IgD-negative memory B cell (primary cell): Measurements from ENCODE around the gene RNF34. TPM values are rescaled to one million over a fixed set of nuclear protein-coding genes. Genes with fewer than 3 reads are reported as not detected.
"Not testable (repeated sequence)": the region's sequence is repeated elsewhere in the genome, so short reads cannot be mapped to it uniquely, and the experiment has no call there.

Experiments
- H3K27ac Mint-ChIP-seq, 3 donors: one replicate each; pipeline ENCODE4 v1.8.0; 2020 to 2022; ENCODE audit warnings: mild to moderate bottlenecking in 3 of 3, mixed read lengths in 3 of 3, moderate library complexity in 1 of 3
- H3K27me3 Mint-ChIP-seq: one replicate; pipeline ENCODE4 v1.8.0; 2021; ENCODE audit warnings: mixed read lengths
- H3K36me3 Mint-ChIP-seq: one replicate; pipeline ENCODE4 v1.8.0; 2020; ENCODE audit warnings: mild to moderate bottlenecking, mixed read lengths
- H3K4me1 Mint-ChIP-seq, 3 donors: one replicate each; pipeline ENCODE4 v1.8.0; 2020 to 2022; ENCODE audit warnings: mixed read lengths in 3 of 3, mild to moderate bottlenecking in 1 of 3
- H3K4me3 Mint-ChIP-seq, 4 donors: one replicate each; pipeline ENCODE4 v1.8.0; 2020 to 2022; ENCODE audit warnings: mild to moderate bottlenecking in 4 of 4, mixed read lengths in 4 of 4, moderate library complexity in 3 of 4
- H3K9me3 Mint-ChIP-seq, 3 donors: one replicate each; pipeline ENCODE4 v1.8.0; 2020 to 2021; ENCODE audit warnings: mixed read lengths in 3 of 3, mild to moderate bottlenecking in 1 of 3
- polyA plus RNA-seq: library from polyadenylated mRNA; unstranded; fragments of 300-500 nt; fragmentation: Illumina TruSeq; gene quantifications from one replicate; pipeline ENCODE4 v1.2.3, GENCODE V29; 2021

The RNF34 gene, protein sequence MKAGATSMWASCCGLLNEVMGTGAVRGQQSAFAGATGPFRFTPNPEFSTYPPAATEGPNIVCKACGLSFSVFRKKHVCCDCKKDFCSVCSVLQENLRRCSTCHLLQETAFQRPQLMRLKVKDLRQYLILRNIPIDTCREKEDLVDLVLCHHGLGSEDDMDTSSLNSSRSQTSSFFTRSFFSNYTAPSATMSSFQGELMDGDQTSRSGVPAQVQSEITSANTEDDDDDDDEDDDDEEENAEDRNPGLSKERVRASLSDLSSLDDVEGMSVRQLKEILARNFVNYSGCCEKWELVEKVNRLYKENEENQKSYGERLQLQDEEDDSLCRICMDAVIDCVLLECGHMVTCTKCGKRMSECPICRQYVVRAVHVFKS
- 46.4 TPM for polyA plus RNA-seq

DNA sequence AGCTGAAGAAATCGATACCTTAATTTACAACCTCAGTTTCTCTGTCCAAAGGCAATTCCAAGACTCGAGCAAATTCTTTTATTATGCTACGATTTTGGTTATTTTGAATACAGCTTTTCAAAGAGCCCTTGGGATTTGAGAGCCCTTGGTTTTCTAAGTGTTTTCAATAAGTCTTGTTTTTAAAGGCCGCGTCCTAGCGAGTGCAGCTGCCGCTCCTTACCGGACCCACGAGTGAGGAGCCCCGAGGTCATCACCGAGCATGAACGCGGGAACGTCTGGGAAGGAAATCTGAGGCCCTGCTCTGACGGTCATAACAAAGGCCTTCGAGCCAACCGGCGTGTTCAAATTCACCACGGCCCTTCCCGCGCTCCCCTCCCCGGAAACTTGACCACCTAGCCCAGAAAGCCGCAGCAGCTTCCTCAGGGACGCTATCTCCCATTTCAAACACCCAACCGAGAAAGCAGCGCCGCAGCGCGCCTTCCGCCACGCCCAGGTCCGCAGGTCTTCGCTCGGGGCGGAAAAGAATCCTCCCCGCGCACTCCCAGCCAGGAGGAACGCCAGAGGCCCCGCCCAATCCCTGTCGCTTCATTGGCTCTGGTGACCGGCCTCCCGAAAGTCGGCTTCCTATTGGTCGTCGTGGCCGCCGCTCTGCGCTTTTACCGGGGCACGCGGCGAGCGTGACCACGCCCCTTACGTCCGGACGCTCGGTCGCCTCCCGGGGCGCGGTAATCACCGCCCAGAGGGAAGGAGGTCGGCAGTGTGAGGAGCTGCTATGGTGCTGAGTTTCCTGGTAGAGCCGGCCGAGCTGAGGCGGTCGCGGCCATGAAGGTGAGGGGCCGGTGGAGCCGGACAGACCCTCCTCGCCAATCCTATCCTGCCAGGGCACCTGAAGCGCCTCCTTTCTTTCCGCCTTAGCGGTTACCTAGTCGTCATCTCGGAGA is at the start of gene RNF34:
Gene RNF34 (plus strand): TSS at position 728 of the 941 bp plus-strand sequence. CDS start 95 bp downstream, at position 823.
- peak within 1 kb of the TSS; percentile 98 to 100 (median 98) for H3K4me3 Mint-ChIP-seq
- H3K36me3 Mint-ChIP-seq, result peaks cover 1% of the 10 kb centered on the region
- peaks cover 17 to 29% (median 23%) of the 10 kb centered on the region in 3 donors for H3K4me1 Mint-ChIP-seq
- no peaks in the 10 kb centered on the region for H3K27me3 Mint-ChIP-seq
- peak within 1 kb of the TSS; percentile 89 to 97 (median 97) for H3K27ac Mint-ChIP-seq
- no peaks in the 10 kb centered on the region for H3K9me3 Mint-ChIP-seq

DNA sequence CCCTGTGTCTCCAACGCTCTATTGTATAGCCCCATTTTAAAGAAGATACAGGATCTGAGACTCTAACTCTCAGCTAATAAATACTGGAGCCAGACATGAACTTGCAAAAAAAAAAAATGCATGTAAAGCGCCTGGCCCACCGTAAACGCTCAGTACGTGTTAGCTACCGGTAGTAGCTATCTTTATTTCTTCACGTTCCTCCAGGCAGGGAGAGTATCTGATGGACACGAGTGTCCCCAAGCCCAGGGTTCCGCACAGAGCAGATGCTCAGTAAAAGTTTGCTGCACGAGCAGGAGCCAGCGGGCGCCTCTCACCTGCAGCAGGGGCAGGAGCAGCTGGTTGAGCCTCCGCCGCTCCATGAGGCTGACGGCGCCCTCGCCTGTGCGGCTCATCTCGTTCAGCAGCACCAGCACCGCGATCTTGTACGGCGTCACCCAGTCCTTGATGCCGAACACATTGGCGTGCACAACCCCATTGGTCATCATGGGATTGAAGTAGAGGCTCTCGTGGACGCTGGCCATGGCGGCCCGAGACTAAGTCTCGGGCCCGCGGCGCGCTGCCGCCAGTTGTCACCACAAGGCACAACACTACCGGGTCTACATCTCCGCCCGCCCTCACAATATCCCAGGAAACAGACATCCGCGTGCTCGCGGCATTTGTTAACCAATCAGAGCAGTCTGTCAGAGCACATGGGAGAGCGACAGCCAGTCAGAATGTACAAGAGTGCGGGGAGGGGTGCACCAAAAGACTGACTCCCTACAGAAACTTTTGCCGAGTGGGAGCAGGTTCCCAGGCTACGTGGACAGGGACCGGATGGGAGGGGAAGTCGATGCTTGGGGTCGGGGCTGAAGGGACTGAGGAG is 47.9 kb upstream of the RNF34 start, which contains the start of gene ANAPC5:
Gene ANAPC5 (minus strand): TSS at position 592 of the 862 bp plus-strand sequence. CDS start 71 bp downstream, at position 521.
- H3K4me1 Mint-ChIP-seq, result peaks cover 19 to 27% (median 20%) of the 10 kb centered on the region in 3 donors
- no peaks in the 10 kb centered on the region for H3K9me3 Mint-ChIP-seq

DNA sequence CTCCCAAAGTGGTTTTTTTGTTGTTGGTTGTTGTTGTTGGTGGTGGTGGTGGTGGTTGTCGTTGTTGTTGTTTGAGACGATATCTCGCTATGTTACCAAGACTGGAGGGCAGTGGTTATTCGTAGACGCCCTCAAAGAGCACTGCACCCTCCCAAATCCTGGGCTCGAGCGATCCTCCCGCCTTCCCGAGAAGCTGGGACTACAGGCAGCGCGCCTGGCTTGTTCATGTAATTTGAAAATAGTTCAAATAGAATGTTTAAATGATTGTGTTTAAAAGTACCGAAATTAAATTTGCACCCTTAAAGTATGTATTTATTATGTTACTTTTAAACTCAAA is 47.3 kb upstream of the RNF34 start:
- peak overlapping the region; percentile 39 to 96 (median 94) for H3K27ac Mint-ChIP-seq
- no peaks in the 10 kb centered on the region for H3K36me3 Mint-ChIP-seq
- H3K27me3 Mint-ChIP-seq, result no peaks in the 10 kb centered on the region
- peaks cover 17 to 25% (median 19%) of the 10 kb centered on the region in 3 donors for H3K4me1 Mint-ChIP-seq
- H3K4me3 Mint-ChIP-seq, result peak overlapping the region; percentile 86 to 98 (median 96)
- no peaks in the 10 kb centered on the region for H3K9me3 Mint-ChIP-seq

More for the DNA sequence above, 47.9 kb upstream of the RNF34 start, which contains the start of gene ANAPC5:
- Mint-ChIP-seq H3K4me3 (peak within 1 kb of the TSS; percentile 86 to 98 (median 96)), H3K27ac (peak within 1 kb of the TSS; percentile 39 to 96 (median 94)), H3K36me3 (no peaks in the 10 kb centered on the region), H3K27me3 (no peaks in the 10 kb centered on the region)

DNA sequence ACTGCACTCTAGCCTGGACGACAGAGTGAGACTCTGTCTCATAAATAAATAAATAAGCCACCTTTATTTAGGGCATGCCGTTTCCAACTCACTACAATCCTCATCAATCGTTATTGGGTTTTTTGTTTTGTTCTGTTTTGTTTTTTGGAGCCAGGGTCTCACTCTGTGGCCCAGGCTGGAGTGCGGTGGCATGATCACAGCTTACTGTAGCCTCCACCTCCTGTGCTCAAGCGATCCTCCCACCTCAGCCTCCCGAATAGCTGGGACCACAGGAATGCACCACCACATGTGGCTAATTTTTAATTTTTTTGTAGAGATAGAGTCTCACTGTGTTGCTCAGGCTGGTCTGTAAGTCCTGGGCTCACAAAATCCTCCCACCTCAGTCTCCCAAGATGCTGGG is 44.1 kb upstream of the RNF34 start:
- Mint-ChIP-seq H3K4me1 (peaks cover 11 to 16% (median 13%) of the 10 kb centered on the region in 3 donors), H3K9me3 (no peaks in the 10 kb centered on the region), H3K27me3 (no peaks in the 10 kb centered on the region), H3K36me3 (no peaks in the 10 kb centered on the region), H3K4me3 (no peak overlapping the region), H3K27ac (no peak overlapping the region)

DNA sequence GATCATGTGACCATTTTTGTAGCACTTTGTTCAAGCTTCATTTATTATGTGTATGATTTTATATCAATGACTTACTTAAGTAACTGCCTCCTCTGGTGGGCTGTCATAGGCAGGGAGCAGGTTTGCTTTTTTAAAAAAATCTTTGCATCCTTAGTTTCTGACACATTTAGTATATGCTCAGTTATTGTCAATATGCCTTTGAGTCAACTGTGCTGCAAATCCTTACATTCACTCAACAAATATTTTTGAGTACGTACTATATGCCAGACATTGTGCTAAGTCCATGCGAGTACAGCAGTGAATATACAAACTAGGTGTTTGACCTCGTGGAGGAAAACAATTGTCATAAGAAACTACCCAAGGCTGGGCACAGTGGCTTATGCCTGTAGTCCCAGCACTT is 43.3 kb upstream of the RNF34 start:
- no peaks in the 10 kb centered on the region for H3K36me3 Mint-ChIP-seq
- H3K4me1 Mint-ChIP-seq, result peaks cover 8 to 10% (median 10%) of the 10 kb centered on the region in 3 donors
- H3K9me3 Mint-ChIP-seq, result no peaks in the 10 kb centered on the region
- no peaks in the 10 kb centered on the region for H3K27me3 Mint-ChIP-seq
- H3K27ac Mint-ChIP-seq, result no peak overlapping the region
- H3K4me3 Mint-ChIP-seq, result no peak overlapping the region

DNA sequence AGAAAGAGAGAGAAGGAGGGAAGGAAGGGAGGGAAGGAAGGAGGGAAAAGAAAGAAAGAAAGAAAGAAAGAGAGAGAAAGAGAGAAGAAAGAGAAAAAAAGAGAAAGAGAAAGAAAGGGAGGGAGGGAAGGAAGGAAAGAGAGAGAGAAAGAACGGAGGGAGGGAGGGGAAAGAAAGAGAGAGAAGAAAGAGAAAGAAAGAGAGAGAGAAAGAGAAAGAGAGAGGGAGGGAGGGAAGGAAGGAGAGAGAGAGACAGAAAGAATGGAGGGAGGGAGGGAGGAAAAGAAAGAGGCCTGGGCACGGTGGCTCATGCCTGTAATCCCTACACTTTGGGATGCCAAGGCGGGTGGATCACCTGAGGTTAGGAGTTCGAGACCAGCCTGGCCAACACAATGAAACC is 42.6 kb upstream of the RNF34 start:
- H3K4me3 Mint-ChIP-seq, result no peak overlapping the region
- H3K9me3 Mint-ChIP-seq, result no peaks in the 10 kb centered on the region
- no peaks in the 10 kb centered on the region for H3K27me3 Mint-ChIP-seq
- H3K4me1 Mint-ChIP-seq, result peaks cover 2 to 8% (median 6%) of the 10 kb centered on the region in 3 donors
- H3K36me3 Mint-ChIP-seq, result no peaks in the 10 kb centered on the region
- no peak overlapping the region for H3K27ac Mint-ChIP-seq

DNA sequence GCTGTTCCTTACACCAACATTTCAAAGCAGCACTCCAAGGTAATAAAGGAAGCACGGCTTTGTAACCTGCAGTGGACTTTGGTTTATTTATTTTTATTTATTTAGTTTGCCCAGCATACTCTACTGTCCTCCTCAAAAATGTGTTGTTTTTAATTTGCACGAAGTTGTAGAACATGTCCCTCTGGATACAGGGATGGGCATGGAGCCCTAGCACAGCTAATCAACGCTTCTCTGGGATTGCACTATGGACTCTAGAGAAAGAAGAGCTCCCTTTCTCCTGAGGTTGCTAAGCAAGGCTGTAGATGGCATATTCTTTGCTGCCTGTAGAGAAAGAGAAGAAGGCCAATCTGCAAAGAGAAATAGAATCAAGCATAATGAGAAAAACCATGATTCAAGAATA is 41.8 kb upstream of the RNF34 start:
- Mint-ChIP-seq H3K27ac (no peak overlapping the region), H3K9me3 (no peaks in the 10 kb centered on the region), H3K4me1 (peaks cover 0 to 4% (median 2%) of the 10 kb centered on the region in 3 donors), H3K36me3 (no peaks in the 10 kb centered on the region), H3K27me3 (no peaks in the 10 kb centered on the region), H3K4me3 (no peak overlapping the region)

DNA sequence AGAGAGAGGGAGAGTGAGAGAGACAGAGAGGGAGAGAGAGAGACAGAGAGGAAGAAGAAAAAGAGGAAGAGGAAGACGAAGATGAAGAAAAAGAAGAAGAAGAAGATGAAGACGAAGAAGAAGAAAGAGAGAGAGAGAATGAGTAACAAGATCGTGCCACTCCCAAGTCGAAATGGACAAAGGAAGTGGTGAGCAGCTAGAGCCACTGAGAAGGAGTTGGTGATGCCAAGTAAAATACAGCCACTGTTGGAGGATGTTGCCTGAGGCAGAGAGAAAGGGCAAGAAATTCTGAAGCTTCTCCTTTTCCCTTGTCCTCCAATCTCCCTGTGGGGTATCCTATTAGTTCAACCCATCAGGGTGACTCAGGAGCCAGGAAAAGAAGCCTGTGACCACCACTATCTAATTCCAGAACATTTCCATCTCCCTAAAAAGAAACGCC is 35.2 kb upstream of the RNF34 start:
- Mint-ChIP-seq H3K36me3 (no peaks in the 10 kb centered on the region), H3K9me3 (no peaks in the 10 kb centered on the region), H3K4me3 (no peak overlapping the region), H3K27ac (no peak overlapping the region), H3K27me3 (peaks cover 5% of the 10 kb centered on the region), H3K4me1 (peaks cover 0 to 7% (median 6%) of the 10 kb centered on the region in 3 donors)

DNA sequence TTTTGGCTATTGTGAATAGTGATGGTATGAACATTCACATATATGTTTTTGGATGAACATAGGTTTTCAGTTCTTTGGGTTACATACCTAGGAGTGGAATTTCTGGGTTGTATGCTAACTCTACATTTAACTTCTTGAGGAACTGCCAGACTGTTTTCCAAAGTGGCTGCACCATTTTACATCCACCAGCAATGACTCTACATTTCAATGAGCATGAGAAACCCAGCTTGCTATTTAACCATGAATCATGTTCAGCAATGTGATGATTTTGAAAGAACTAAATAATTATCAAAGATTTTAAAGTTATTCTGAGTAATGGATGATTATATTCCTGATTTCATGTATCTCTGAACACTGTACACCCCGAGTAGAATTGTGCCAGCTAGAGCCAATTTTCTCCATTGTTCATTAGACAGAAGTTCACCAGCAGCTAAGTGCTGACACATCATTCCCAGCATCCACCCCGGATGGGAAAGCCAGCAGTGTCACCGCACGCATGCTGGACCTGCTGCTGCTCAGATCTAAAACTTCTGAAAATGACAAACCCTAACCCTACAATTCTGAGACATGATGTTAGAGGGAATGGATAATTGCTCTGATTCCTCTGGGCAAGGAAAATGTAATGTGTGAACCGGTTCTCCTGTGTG is 34.4 kb upstream of the RNF34 start:
- Mint-ChIP-seq H3K4me3 (no peak overlapping the region), H3K36me3 (peaks cover 2% of the 10 kb centered on the region), H3K27me3 (peaks cover 5% of the 10 kb centered on the region), H3K4me1 (peaks cover 0 to 7% (median 6%) of the 10 kb centered on the region in 3 donors), H3K9me3 (no peaks in the 10 kb centered on the region), H3K27ac (peak overlapping the region in 1 of 3 donors; percentile 47)

DNA sequence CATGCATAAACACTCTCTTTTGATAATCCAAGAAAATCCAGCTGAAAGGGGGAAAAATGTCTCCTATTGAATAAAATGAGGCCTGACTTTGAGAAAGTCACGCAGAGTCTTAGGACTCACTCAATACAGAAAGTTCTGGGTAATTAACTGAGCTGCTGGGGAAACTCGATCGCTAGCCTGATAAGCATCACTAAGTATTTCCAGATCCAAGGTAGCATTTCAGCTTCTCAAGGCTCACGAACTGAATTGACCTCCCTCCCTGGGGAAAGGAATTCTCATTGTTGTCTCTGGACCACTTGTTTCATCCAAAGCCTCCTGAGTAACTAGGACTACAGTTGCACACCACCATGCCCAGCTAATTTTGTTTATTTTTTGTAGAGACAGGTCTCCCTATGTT is 33.9 kb upstream of the RNF34 start:
- no peaks in the 10 kb centered on the region for H3K9me3 Mint-ChIP-seq
- peaks cover 2% of the 10 kb centered on the region for H3K36me3 Mint-ChIP-seq
- peaks cover 5% of the 10 kb centered on the region for H3K27me3 Mint-ChIP-seq
- peaks cover 0 to 7% (median 6%) of the 10 kb centered on the region in 3 donors for H3K4me1 Mint-ChIP-seq
- peak overlapping the region in 1 of 3 donors; percentile 47 for H3K27ac Mint-ChIP-seq
- no peak overlapping the region for H3K4me3 Mint-ChIP-seq

DNA sequence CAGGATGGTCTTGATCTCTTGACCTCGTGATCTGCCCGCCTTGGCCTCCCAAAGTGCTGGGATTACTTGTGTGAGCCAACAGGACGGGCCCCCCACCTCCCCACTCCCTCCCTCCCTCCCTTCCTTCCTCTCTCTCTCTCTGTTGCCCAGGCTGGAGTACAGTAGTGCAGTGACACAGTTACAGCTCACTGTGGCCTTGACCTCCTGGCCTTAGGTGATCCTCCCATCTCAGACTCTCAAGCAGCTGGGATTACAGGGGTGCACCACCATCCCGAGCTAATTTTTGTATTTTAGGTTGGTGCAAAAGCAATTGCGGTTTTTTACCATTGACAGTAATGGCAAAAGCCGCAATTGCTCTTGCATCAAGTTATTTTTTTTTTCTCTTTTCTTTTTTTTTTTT is 28.5 kb upstream of the RNF34 start:
- Mint-ChIP-seq H3K4me1 (no peaks in the 10 kb centered on the region), H3K27ac (no peak overlapping the region), H3K9me3 (peaks cover 0 to 4% (median 0%) of the 10 kb centered on the region in 3 donors), H3K36me3 (peaks cover 2% of the 10 kb centered on the region), H3K4me3 (no peak overlapping the region), H3K27me3 (peaks cover under 1% of the 10 kb centered on the region)

DNA sequence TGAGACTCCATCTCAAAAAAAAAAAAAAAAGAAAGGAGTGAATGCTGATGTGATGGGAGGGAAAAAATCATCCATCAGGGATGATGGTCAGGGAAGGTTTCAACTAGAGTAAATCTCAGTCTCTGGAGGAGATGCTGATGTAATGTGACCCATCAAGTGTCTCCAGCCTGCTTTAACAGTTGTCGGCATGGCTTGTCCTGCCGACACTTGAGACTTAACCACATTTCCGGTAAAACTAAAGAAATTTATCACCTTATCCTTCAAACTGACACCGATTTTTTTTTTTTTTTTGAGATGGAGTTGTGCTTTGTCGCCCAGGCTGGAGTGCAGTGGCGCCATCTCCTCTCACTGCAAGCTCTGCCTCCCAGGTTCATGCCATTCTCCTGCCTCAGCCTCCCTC is 26.2 kb upstream of the RNF34 start:
- H3K4me3 Mint-ChIP-seq, result no peak overlapping the region
- H3K9me3 Mint-ChIP-seq, result peaks cover 0 to 4% (median 0%) of the 10 kb centered on the region in 3 donors
- peaks cover 2% of the 10 kb centered on the region for H3K36me3 Mint-ChIP-seq
- no peak overlapping the region for H3K27ac Mint-ChIP-seq
- peaks cover 1% of the 10 kb centered on the region for H3K27me3 Mint-ChIP-seq
- no peaks in the 10 kb centered on the region for H3K4me1 Mint-ChIP-seq

DNA sequence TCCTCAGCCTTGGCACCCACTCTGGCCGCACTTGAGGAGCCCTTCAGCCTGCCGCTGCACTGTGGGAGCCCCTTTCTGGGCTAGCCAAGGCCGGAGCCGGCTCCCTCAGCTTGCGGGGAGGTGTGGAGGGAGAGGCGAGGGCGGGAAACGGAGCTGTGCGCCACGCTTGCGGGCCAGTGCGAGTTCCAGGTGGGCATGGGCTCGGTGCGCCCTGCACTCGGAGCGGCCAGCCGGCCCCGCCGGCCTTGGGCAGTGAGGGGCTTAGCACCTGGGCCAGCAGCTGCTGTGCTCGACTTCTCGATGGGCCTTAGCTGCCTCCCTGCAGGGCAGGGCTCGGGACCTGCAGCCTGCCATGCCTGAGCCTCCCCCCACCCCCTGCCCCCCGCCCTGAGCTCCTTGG is 25.6 kb upstream of the RNF34 start:
- not testable (repeated sequence) for H3K27ac Mint-ChIP-seq, H3K9me3 Mint-ChIP-seq, H3K4me1 Mint-ChIP-seq, H3K4me3 Mint-ChIP-seq, H3K36me3 Mint-ChIP-seq, H3K27me3 Mint-ChIP-seq
